ENCODE measurements around the gene GARIN5A.

The GARIN5A gene

GRCh38 chr19:50476224-50476906 is at the start of gene GARIN5A, which contains the start of gene EMC10:
Gene GARIN5A, minus strand, starts transcription at chr19:50476848. Its CDS starts 460 bp downstream, at chr19:50476388.
Gene EMC10, plus strand, starts transcription at chr19:50476507. Its CDS starts 38 bp downstream, at chr19:50476545.
- DNase-seq, result peak; percentile 45 to 95 (median 87)

GRCh38 chr19:50522881-50523280 is 46.2 kb upstream of the GARIN5A start:
- no peak for DNase-seq

DNA sequence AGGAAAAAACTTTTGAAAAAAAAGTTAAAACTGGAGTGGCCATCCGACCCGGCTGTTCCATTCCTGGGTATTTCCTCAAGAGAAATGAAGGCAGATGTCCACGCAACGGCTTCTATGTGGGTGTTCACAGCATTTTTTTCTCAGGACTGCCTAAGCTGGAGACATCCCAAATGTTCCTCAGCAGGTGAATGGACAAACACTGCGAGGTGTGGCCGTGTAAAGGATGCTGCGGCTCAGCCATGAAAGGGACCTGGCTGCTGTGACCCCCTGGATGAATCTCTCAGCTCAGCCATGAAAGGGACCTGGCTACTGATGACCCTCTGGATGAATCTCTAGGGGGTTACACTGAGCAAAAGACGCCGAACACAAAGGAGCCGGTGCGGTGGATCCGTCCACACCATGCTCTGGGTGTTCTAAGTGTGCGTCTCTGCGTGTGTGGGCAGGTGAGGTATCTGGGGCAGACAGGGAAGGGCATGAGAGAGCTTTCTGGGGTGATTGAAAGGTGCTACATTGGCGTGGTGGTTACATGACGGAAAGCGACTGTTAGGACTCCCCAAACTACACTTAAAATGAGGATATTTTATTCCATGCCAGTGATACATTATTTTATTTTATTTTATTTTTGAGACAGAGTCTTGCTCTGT is 44.3 kb upstream of the GARIN5A start:
- no peak for DNase-seq

- no peak for DNase-seq
These were observed 42.4 kb upstream of the GARIN5A start for GRCh38 chr19:50519006-50519575.

- DNase-seq, result no peak
These were observed 41.7 kb upstream of the GARIN5A start for GRCh38 chr19:50518091-50519005.

GRCh38 chr19:50517704-50518075 is 41.0 kb upstream of the GARIN5A start:
- no peak for DNase-seq

GRCh38 chr19:50516964-50517703 is 40.5 kb upstream of the GARIN5A start:
- DNase-seq, result no peak

- DNase-seq, result no peak
These were observed 39.8 kb upstream of the GARIN5A start for GRCh38 chr19:50516456-50516855.

GRCh38 chr19:50515168-50515561 is 38.5 kb upstream of the GARIN5A start:
- DNase-seq, result no peak

DNA sequence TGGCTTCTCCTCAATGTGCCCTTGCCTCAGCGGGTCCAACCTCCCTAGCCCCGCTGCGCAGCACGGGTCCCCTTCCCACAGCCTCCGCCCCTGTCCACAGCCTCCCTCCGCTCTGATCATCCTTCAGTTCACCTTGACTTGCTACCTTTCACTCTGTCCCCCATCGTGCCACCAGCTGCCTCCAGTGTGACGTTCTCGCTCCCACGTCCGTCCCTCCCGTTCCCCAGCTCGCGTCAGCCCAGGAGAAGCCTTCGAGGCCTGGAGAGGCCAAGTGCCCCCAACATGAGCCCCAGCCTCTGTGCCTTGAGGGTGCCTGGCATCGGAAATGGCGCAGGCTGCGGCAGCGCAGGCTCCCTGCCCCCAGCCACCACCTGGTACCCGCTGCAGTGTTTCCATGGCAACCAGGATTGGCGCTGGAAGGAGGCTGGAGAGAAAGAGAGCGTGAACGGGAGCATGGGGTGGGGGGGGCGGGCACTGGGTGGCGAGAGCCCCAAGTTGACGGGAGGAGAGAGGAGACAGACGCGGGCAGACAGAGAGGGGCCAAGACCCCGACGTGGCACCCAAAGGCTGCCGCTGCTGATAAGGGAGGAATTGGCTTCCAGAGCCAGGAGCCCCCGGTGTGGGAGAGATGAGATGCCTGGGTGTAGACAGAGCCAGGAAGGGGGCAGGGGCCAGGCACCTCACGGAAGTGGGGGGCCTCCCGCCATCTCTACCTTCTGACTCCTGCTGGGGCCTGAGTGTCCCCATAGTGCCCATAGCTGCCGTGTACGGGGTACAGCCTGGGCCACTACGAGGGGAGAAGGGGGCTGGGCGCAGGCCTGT is 37.9 kb upstream of the GARIN5A start:
- peak in 54 of 56 donors; percentile 18 to 91 (median 78) for DNase-seq

DNA sequence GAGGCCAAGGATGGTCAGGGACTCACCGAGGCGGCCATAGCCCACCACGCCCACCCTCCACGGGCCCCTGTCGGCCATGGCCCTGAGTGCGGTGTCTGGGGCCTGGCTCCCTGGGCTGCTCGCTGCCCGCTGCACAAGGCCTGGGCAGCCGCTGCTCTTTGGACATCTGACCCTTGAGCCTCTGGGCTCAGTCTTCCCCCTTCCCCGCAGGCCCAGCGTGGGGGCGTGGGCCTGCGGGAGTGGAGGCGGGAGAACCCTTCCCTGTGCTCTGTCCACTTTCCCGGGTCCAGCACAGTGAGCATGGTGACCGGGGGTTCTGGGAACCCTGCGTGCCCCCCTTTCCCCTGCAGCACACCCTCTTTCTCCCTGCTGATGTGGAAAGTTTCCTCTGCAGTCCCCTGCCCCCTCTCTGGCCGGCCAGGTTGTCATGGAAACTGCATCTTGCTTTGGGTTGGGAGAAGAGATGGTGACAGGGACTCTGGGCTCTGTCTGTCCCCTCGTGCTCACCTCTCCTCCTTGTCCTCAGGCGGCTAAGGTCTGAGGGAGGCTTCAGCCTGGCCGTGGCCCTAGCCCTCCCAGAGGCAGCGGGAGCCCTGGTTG is 37.2 kb upstream of the GARIN5A start, which contains the start of gene ASPDH:
TSS of gene ASPDH (minus strand) at position 168 of the 600 bp plus-strand sequence. CDS start at position 78, 90 bp downstream.
- peak in 27 of 56 donors; percentile 25 to 71 (median 55) for DNase-seq

- DNase-seq, result peak in 2 of 56 donors; percentile 20 to 44
These were observed 36.5 kb upstream of the GARIN5A start for GRCh38 chr19:50512999-50513745.

- peak in 1 of 56 donors; percentile 26 for DNase-seq
These were observed 35.7 kb upstream of the GARIN5A start for GRCh38 chr19:50512112-50512998.

DNA sequence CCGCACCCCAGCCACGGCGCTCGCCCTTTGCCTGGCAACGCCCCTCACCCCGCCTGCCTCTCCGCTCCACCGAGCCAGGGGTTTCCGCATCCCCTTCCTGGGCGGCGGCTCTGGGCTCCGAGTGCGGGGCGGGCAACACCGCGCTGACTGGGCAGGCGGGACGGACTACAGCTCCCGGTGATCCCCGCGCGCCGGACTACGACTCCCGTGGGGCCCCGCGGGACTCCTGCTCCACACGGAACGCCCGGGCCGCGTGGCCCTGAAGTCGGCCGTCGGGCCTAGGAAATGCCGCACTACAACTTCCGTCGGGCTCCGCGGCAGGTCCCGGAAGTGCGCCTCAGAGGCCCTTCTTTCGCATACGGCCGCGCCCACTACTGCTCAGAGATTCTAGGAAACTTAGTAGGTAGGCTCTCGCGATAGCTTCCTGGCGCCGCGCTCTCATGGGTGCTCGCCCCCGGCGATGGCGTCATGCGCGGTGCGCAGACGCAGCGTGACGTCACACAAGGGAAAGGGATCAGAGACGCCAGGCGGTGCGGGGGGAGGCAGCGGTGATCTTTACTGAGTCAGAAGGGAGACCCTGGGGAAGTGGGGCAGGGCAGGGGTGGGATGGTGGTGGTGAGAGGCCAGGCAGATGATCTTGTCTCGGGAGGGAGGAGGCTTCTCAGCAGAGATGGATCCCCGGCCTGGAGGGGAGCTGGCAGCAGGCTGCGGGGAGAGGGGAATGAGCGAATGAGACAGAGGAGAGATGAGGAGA is 34.6 kb upstream of the GARIN5A start, which contains the start of gene JOSD2:
TSS of gene JOSD2 (minus strand) at position 123 of the 754 bp plus-strand sequence. CDS start 760 bp downstream, outside the sequence.
- DNase-seq, result peak; percentile 80 to 99 (median 97)

- DNase-seq, result peak in 14 of 56 donors; percentile 82 to 98 (median 93)
These were observed 34.0 kb upstream of the GARIN5A start for GRCh38 chr19:50510700-50511068.

DNA sequence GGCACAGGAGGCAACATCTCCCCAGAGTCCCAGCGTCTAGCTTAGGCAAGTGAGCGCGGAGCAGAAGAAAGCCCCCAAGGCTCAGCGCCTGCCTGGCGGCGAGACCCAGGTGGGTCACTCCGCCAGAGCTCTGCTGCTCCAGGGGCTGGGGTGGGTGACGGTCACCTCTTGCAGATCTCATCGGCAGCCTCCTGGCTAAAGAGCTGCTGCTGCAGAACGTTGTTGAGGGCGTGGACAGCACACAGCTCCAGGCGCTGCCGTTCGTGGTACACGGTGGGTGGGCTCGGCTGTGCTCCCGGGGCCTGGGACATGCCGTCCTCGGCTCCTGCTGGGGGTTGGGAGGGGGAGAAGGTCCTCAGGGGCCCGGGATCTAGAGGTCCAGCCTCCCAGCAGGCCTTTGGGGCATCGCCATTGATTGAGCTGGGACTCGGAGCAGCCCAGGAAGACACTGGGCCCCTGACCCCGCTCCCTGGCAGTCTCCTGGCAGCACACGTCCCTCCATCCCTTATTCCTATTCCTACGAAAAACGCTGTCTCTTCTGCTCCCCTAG is 33.5 kb upstream of the GARIN5A start:
- peak in 20 of 56 donors; percentile 24 to 75 (median 64) for DNase-seq
